ACC112 (cell line): Measurements from ENCODE around the gene ALPL.

ENCODE experiments used
- H2AFZ ChIP-seq: fragments of 200-600 bp; sonication (generic); one replicate; pipeline ENCODE4 v1.6.0; 2017; ENCODE audit warnings: antibody characterized with exemption, low read length; ENCODE audit not compliant: unreplicated experiment
- H3K27ac ChIP-seq: fragments of 200-600 bp; sonication (generic); 2 replicates; pipeline ENCODE4 v1.5.1; 2014; ENCODE audit warnings: low read depth, mild to moderate bottlenecking, antibody characterized with exemption, low read length, moderate library complexity
- H3K27me3 ChIP-seq: fragments of 200-600 bp; sonication (generic); 2 replicates; pipeline ENCODE4 v1.6.1; 2014; ENCODE audit warnings: mild to moderate bottlenecking, antibody characterized with exemption, low read length, moderate library complexity, mixed read lengths; ENCODE audit not compliant: insufficient read depth
- H3K36me3 ChIP-seq: fragments of 200-600 bp; sonication (generic); 2 replicates; pipeline ENCODE4 v1.6.1; 2016; ENCODE audit warnings: mild to moderate bottlenecking, antibody characterized with exemption, low read length, moderate library complexity, mixed read lengths; ENCODE audit not compliant: insufficient read depth
- H3K4me1 ChIP-seq: fragments of 200-600 bp; sonication (generic); one replicate; pipeline ENCODE4 v1.6.1; 2016; ENCODE audit warnings: low read length, mixed read lengths; ENCODE audit not compliant: insufficient read depth, unreplicated experiment, control insufficient read depth
- H3K4me3 ChIP-seq: fragments of 200-600 bp; sonication (generic); 2 replicates; pipeline ENCODE4 v1.5.1; 2014; ENCODE audit warnings: mild to moderate bottlenecking, low read depth, low read length
- H3K79me2 ChIP-seq: fragments of 200-600 bp; sonication (generic); one replicate; pipeline ENCODE4 v1.6.0; 2016; ENCODE audit warnings: low read length; ENCODE audit not compliant: control insufficient read depth, unreplicated experiment, insufficient read depth

ALPL gene

DNA sequence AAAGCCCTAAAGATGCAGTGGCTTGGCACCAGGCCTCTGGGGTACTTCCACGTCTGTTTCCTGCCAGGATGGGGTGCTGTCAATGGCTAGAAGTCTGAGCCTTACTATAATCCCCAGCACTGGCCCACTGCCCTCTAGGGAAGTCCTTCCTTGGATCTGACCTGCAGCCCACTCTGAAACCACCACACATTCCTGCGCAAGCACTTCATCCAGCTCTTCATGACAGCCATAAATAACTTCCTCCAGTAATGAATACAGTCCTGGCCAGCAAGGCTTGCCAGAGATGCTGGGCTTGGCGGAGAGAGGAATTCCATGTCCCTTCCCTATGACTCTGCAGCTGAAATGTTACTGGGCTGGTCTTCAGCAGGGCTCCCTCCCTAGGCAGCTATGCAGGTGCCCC is 32.6 kb downstream of the ALPL start:
- peaks cover 10% of the 10 kb centered on the region for H3K27me3 ChIP-seq
- no peaks in the 10 kb centered on the region for H3K79me2 ChIP-seq
- no peak overlapping the region for H2AFZ ChIP-seq
- peaks cover 7% of the 10 kb centered on the region for H3K4me1 ChIP-seq
- H3K4me3 ChIP-seq: no peak overlapping the region
- H3K36me3 ChIP-seq: no peaks in the 10 kb centered on the region
- no peak overlapping the region for H3K27ac ChIP-seq

DNA sequence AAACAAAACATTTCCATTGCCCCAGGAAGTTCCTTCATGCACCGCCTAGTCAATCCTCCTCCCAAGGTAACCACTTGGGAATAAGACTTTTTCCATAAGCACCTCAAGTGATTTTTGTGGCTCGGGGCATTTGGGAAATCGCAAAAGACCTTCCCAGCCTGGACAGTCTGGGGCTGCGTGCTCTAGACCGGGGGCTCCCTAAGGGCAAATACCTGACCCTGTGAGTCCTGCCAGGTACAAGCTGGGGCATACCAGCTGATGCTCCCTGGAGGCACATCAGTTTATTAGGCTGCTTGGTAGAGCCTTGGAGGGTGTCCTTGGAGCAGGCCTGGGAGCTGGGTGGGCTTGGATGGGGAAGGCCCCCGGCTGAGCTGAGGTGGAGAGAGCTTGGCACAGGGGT is 34.4 kb downstream of the ALPL start:
- Histone ChIP-seq H3K36me3 (no peaks in the 10 kb centered on the region), H3K4me3 (no peak overlapping the region), H3K27ac (no peak overlapping the region), H3K4me1 (no peaks in the 10 kb centered on the region), H2AFZ (no peak overlapping the region), H3K79me2 (no peaks in the 10 kb centered on the region), H3K27me3 (no peaks in the 10 kb centered on the region)

DNA sequence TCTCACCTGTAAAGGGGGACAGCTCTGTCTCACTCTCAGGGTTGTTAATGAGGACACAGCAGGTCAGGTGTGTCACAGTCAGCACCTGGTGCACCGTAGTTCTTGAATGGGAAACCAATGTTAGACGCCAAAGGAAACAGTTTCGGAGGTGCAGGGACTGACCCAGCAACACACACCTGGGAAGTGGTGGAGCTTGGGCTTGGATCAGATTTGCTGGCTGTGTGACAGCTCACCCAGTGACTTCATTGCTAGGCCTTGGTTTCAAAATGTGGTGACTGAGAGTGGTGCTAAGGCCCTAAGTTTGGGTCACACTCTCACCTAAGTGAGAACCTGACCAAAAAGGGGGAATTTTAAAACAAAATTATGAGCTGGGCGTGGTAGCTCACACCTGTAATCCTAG is 34.9 kb downstream of the ALPL start:
- Histone ChIP-seq H3K27me3 (no peaks in the 10 kb centered on the region), H3K4me1 (no peaks in the 10 kb centered on the region), H3K27ac (no peak overlapping the region), H2AFZ (no peak overlapping the region), H3K79me2 (no peaks in the 10 kb centered on the region), H3K4me3 (no peak overlapping the region), H3K36me3 (no peaks in the 10 kb centered on the region)

DNA sequence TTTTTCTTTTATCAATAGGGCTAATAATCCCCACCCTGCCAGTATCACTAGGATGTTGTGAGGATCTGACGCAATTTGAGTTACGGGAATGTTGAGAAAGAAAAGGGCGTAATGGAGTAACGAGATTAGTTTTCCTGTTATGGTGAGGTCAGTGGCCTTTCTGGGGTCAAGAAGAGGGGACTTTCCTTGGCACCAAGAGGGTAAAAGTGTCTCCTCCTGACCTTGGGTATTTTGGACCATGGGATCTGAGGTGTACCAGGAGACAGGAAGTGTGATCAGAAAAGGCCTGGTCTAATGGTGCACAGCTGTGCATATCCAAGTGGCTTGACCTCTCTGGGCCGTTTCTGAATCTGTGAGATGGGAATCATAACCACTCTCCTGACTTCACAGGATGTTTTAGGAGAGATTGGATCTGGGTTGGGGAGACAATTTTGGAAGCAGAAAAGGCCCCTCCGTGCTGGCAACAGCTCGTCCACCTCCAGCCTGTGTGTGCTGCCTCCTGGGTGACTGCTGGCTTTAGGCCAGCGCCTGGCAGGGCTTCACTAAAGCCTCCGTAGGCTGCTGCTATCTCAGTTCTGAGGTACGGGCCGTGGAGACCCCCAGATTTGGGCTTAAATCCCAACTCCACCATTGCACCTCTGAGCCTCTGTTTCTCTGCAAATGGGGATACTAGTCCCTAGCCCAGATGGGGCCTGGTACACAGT is 37.1 kb downstream of the ALPL start:
- H2AFZ ChIP-seq: no peak overlapping the region
- no peak overlapping the region for H3K27ac ChIP-seq
- no peaks in the 10 kb centered on the region for H3K27me3 ChIP-seq
- H3K79me2 ChIP-seq: no peaks in the 10 kb centered on the region
- H3K36me3 ChIP-seq: no peaks in the 10 kb centered on the region
- no peaks in the 10 kb centered on the region for H3K4me1 ChIP-seq
- no peak overlapping the region for H3K4me3 ChIP-seq

DNA sequence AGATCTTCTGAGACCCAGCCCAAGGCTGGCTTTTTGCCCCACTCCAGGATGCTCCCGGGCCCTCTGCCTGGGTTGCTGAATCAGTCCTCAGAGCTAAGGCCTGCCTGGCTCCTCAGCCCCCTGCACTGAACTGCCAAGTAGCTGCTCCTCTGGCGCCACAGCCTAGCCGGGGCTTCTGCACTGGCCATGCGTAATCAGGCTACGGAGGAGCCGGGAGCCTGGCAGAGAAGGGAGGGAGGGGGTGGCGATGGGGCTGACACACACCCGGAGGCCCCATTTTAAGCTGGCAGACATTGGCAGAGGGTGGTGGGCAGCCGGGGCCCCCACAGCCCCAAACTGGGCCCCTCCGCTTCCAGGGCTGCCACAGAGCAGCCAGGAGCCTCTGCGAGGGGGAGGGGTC is 38.7 kb downstream of the ALPL start:
- Histone ChIP-seq H3K79me2 (no peaks in the 10 kb centered on the region), H3K36me3 (no peaks in the 10 kb centered on the region), H3K27ac (no peak overlapping the region), H3K27me3 (no peaks in the 10 kb centered on the region), H3K4me3 (no peak overlapping the region), H3K4me1 (no peaks in the 10 kb centered on the region), H2AFZ (no peak overlapping the region)

DNA sequence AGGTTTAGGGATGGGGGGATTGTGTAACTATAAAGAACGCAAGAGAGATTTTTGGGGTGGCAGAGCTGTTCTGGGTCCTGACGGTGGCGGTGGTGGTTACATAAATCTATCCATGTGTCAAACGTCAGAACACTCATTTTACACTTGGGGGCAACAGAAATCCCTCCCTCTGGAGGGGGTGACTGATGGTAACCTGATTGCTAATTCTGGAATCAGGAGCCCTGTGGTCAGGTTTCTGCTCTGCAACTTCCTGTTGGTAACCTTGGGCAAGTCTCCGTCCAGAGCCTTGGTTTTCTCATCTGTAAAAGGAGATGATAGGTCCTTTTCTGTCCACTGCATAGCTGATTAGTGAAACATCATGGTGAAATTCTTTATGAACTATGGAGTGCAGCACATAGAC is 40.9 kb downstream of the ALPL start:
- Histone ChIP-seq H3K27me3 (no peaks in the 10 kb centered on the region), H2AFZ (no peak overlapping the region), H3K4me1 (peaks cover 10% of the 10 kb centered on the region), H3K27ac (no peak overlapping the region), H3K36me3 (no peaks in the 10 kb centered on the region), H3K4me3 (no peak overlapping the region), H3K79me2 (no peaks in the 10 kb centered on the region)

DNA sequence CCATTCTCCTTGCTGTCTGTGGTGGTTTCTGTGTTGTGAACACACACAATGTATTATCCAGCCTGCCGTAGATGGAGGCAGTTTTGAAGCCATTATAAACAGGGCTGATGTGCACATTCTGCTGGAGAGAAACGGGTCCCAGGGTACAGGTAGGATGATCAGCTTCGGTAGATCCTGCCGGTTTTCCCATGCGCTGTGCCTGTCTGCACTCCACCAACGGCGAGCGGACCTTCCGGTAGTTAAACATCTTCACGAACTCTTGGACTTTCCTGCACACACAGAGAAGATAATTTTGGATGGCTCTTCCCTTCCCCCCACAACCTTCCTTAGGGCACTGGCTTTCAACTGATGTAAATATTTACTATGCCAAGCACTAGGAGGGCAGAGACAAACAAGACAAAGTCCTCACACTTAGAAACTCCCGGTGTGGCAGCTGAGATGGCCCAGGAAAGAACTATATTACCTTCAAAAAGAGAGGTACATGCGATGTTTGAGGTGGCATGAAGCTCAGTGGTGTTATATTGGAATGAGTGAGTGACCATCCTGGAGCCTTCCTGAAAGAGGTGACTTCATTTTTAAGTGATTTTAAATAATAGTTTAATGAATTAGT is 41.7 kb downstream of the ALPL start:
- Histone ChIP-seq H3K36me3 (no peaks in the 10 kb centered on the region), H3K27me3 (no peaks in the 10 kb centered on the region), H3K79me2 (no peaks in the 10 kb centered on the region), H3K4me1 (peaks cover 10% of the 10 kb centered on the region), H3K4me3 (no peak overlapping the region), H3K27ac (no peak overlapping the region), H2AFZ (no peak overlapping the region)

DNA sequence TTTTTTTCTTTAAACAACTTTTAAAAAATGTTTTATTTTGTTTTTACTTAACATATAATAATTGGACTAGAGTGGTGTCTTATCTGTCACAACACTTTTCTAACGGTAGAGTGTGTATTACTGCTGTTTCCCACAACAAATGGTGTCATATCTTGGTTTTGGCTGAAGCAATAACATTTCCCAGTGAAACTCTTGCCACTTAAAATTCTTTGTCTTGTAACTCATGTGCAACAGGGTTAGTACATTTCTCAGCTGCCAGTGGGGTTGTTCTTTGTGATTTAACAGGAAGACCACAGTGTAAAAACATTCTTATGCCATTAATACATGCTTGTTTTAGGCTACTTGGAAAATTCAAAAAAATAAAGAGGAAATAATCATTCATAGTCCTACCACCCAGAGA is 43.5 kb downstream of the ALPL start:
- H3K79me2 ChIP-seq: no peaks in the 10 kb centered on the region
- H3K27me3 ChIP-seq: no peaks in the 10 kb centered on the region
- no peaks in the 10 kb centered on the region for H3K36me3 ChIP-seq
- no peak overlapping the region for H2AFZ ChIP-seq
- H3K4me3 ChIP-seq: no peak overlapping the region
- peak overlapping the region; percentile 76 for H3K27ac ChIP-seq
- H3K4me1 ChIP-seq: peaks cover 10% of the 10 kb centered on the region

DNA sequence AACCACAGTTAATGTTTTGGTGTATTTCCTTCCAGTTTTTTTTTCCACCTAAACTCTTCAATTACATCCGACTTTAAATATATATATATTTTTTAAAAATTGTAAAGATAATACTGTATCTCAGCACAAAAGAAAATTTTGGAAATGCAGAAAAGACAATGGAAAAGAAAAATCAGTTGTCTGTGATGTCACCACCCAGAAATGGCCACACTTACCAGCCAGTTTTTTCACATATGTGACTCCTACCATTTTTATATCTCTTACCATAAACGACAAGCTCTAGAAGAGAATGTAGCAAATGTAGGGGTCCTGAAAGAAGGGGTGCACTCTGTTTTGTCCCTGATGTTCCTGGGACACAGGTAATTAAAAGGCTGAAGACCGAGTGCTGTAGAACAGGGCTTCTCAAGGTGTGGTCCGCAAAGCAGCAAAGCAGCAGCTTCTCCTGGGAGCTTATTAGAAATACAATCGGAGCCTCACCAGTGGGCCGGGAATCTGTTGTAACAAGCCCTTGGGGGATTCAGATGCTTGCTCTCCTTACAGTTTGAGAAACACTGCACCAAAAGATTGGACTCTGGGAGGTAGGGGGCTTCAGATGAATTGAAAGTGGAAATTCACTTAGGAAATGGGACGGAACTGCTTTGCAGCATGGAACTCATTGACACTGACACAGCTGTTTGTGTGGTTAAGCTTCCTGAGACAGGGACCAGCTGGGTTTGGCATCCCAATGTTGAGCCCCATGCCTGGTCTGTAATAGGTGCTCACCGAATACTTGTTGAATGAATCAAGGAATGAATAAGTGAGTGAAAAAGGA is 44.1 kb downstream of the ALPL start:
- Histone ChIP-seq H2AFZ (peak overlapping the region; percentile 35), H3K27ac (peak overlapping the region; percentile 76), H3K4me3 (no peak overlapping the region), H3K79me2 (no peaks in the 10 kb centered on the region), H3K4me1 (peaks cover 10% of the 10 kb centered on the region), H3K27me3 (no peaks in the 10 kb centered on the region), H3K36me3 (no peaks in the 10 kb centered on the region)

DNA sequence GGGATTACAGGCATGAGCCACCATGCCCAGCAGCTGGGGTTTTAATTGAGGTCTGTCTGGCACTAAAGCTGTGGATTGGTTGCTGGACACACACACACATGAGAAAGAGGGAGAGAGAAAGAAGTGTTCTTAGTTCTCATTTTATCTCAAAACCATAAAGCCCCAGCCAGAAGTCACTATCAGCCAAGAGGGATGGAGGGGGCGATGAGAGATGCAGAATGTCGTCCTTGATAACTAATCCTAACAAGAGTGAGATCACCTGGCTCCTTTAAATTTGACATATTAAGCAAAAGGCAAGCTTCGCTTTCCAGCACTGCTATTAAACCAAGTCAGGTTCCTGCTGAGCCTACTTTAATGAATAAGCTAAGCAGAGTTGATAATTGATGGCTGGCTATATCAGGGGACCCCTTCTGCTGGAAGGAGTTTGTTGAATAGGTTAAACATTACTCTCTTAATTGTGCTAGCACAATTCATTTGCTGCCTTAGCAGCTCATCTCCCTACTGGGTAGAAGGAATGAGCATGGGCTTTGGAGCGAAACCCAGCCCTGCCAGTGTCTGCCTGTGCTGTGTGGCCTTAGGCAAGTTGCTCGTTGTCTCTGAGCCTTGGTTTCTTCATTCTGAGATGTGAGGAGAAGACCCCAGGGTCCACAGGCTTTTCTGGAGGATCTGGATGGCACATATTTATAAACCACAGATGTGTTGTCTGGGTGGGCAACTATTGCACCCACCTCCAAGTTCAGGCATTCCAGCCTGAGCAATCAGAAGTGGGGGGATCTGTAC is 50.8 kb downstream of the ALPL start:
- H2AFZ ChIP-seq: no peak overlapping the region
- no peaks in the 10 kb centered on the region for H3K36me3 ChIP-seq
- H3K79me2 ChIP-seq: no peaks in the 10 kb centered on the region
- H3K27me3 ChIP-seq: no peaks in the 10 kb centered on the region
- H3K27ac ChIP-seq: no peak overlapping the region
- H3K4me1 ChIP-seq: no peaks in the 10 kb centered on the region
- H3K4me3 ChIP-seq: no peak overlapping the region
